ENCODE results near the gene GPR137B. TPM values are rescaled to one million over a fixed set of nuclear protein-coding genes. Genes with fewer than 3 reads are reported as not detected.

GPR137B gene
- total and polyA plus RNA-seq, 2 of the 8 experiments (the other 6 are each of a cell fraction or from before 2014, with no cell fraction given): 6.9 to 7.7 TPM

GRCh38 chr1:236214761-236215160 is 72.4 kb downstream of the GPR137B start:
- CTCF ChIA-PET (ENCODE audit: partially characterized antibody): no interaction called here
- Histone ChIP-seq H3K9me3 (ENCODE audit: insufficient read depth in 2 of 2, low read depth in 1 of 2, low read length in 1 of 2) (no peaks in the 10 kb centered on the region), H3K79me2 (ENCODE audit: control insufficient read depth in 1 of 2, insufficient read depth in 2 of 2, low read length in 2 of 2) (no peaks in the 10 kb centered on the region), H3K27ac (ENCODE audit: low read depth, low read length) (no peak overlapping the region), H2AFZ (ENCODE audit: low read length) (no peak overlapping the region), H4K20me1 (replicated peaks in 1 of 2; ENCODE audit: control insufficient read depth in 1 of 2, insufficient read depth in 2 of 2, low read length in 2 of 2) (no peaks in the 10 kb centered on the region), H3K9ac (replicated peaks in 1 of 4; ENCODE audit: extremely low read depth in 1 of 4, low read depth in 3 of 4, low read length in 3 of 4) (no peak overlapping the region), H2BK12ac (ENCODE audit: low read depth, low read length) (no peak overlapping the region), H3K36me3 (ENCODE audit: control insufficient read depth in 2 of 4, insufficient read depth in 4 of 4, low read length in 3 of 4) (0 out of 8 replicates have a peak, but pooled peaks cover 0 to 2% (median 0%) of the 10 kb centered on the region in 4 experiments), H3K4me3 (ENCODE audit: extremely low read depth in 1 of 4, insufficient read depth in 2 of 4, low read depth in 3 of 4, low read length in 4 of 4) (no peak overlapping the region), H3K14ac (ENCODE audit: insufficient read length) (no peak overlapping the region), H4K5ac (ENCODE audit: insufficient read length, low read depth, low read length) (no peak overlapping the region), H3K18ac (ENCODE audit: extremely low read depth, low read length) (no peak overlapping the region), H2BK5ac (ENCODE audit: low read depth, low read length) (no peak overlapping the region), H4K8ac (ENCODE audit: extremely low read depth, insufficient read depth, low read length) (no peak overlapping the region), H3K4ac (replicated peaks; ENCODE audit: insufficient read length, low read depth, low read length) (no peak overlapping the region), H3K23ac (ENCODE audit: insufficient read length) (no peak overlapping the region), H4K91ac (replicated peaks; ENCODE audit: insufficient read length, low read length) (no peak overlapping the region), H3K27me3 (replicated peaks in 1 of 4; ENCODE audit: control insufficient read depth in 3 of 4, extremely low read depth in 1 of 4, insufficient read depth in 3 of 4, low read length in 3 of 4) (no peaks in the 10 kb centered on the region), H3K79me1 (ENCODE audit: low read depth, low read length) (no peaks in the 10 kb centered on the region), H2BK15ac (ENCODE audit: low read length) (no peak overlapping the region), H3K23me2 (ENCODE audit: low read depth, low read length) (no peaks in the 10 kb centered on the region), H3K56ac (replicated peaks; ENCODE audit: insufficient read length, low read depth, low read length) (no peak overlapping the region), H2BK20ac (ENCODE audit: low read length) (no peak overlapping the region), H2BK120ac (replicated peaks; ENCODE audit: low read depth, low read length) (no peak overlapping the region), H3K4me1 (replicated peaks in 1 of 4; ENCODE audit: control insufficient read depth in 3 of 4, insufficient read depth in 4 of 4, low read length in 3 of 4) (no peaks in the 10 kb centered on the region), H3K4me2 (ENCODE audit: insufficient read depth in 1 of 2, low read depth in 2 of 2, low read length in 2 of 2) (no peak overlapping the region), H2AK5ac (ENCODE audit: low read depth, low read length) (no peak overlapping the region)
- TF ChIP-seq TBP (IDR thresholded peaks at IDR 0.05; ENCODE audit: low read depth, low read length) (no peak), BACH1 (IDR thresholded peaks at IDR 0.05; ENCODE audit: low read length) (no peak), TCF12 (IDR thresholded peaks at IDR 0.05; ENCODE audit: low read depth, low read length) (no peak), ATF3 (IDR thresholded peaks at IDR 0.05; ENCODE audit: insufficient read depth, low read depth, low read length) (no peak), SRF (IDR thresholded peaks at IDR 0.05; ENCODE audit: low read depth, low read length) (no peak), MAX (IDR thresholded peaks at IDR 0.05) (no peak), SP1 (IDR thresholded peaks at IDR 0.05; ENCODE audit: low read depth, low read length) (no peak), TEAD4 (IDR thresholded peaks at IDR 0.05; ENCODE audit: low read depth, low read length) (no peak), USF2 (IDR thresholded peaks at IDR 0.05; ENCODE audit: low read length) (no peak), YY1 (IDR thresholded peaks at IDR 0.05; ENCODE audit: low read depth, low read length) (no peak), CTBP2 (IDR thresholded peaks at IDR 0.05; ENCODE audit: borderline replicate concordance, insufficient read depth, insufficient read length, low read length) (no peak), SIX5 (IDR thresholded peaks at IDR 0.05; ENCODE audit: low read depth, low read length) (no peak), SAP30 (IDR thresholded peaks at IDR 0.05; ENCODE audit: insufficient read depth, insufficient replicate concordance, low read length) (no peak)
- POLR2A ChIA-PET (ENCODE audit: partially characterized antibody): no interaction called here
- 60 to 100% methylated on average over 1 of the region's 1 CpG for WGBS, 2 experiments (ENCODE audit: extremely low coverage in 1 of 2, insufficient coverage in 1 of 2, insufficient read length in 1 of 2, insufficient replicate concordance in 2 of 2, low coverage in 1 of 2, low lambda C conversion rate in 2 of 2, missing lambda C conversion rate in 1 of 2)
- FAIRE-seq: no peak
- no peak for DNase-seq (ENCODE audit: low read depth in 1 of 2, low spot score in 2 of 2)
